Measurements from ENCODE around the gene SORCS2.
"Not testable (repeated sequence)": the region's sequence is repeated elsewhere in the genome, so short reads cannot be mapped to it uniquely, and the experiment has no call there.

The SORCS2 gene

GRCh38 chr4:7587433-7588405, 395.4 kb downstream of the SORCS2 start:
- DNase-seq (ENCODE audit: low read depth): no peak

- DNase-seq (ENCODE audit: low read depth): no peak
These were observed 397.9 kb downstream of the SORCS2 start for GRCh38 chr4:7590189-7590588.

GRCh38 chr4:7590899-7591298, 398.6 kb downstream of the SORCS2 start:
- no peak for DNase-seq (ENCODE audit: low read depth)

GRCh38 chr4:7591409-7592053, 399.2 kb downstream of the SORCS2 start:
- DNase-seq (ENCODE audit: low read depth): no peak

- DNase-seq (ENCODE audit: low read depth): no peak
These were observed 401.5 kb downstream of the SORCS2 start for GRCh38 chr4:7593646-7594412.

GRCh38 chr4:7595934-7596461, 403.7 kb downstream of the SORCS2 start:
- DNase-seq (ENCODE audit: low read depth): no peak

- DNase-seq (ENCODE audit: low read depth): no peak
These were observed 404.7 kb downstream of the SORCS2 start for GRCh38 chr4:7596918-7597606.

- no peak for DNase-seq (ENCODE audit: low read depth)
These were observed 406.8 kb downstream of the SORCS2 start for GRCh38 chr4:7598939-7599790.

GRCh38 chr4:7600247-7600646, 407.9 kb downstream of the SORCS2 start:
- DNase-seq (ENCODE audit: low read depth): no peak

GRCh38 chr4:7602166-7602565, 409.8 kb downstream of the SORCS2 start:
- not testable (repeated sequence) for DNase-seq (ENCODE audit: low read depth)

GRCh38 chr4:7607156-7607910, 415.0 kb downstream of the SORCS2 start:
- peak; percentile 24 for DNase-seq (ENCODE audit: low read depth)

- no peak for DNase-seq (ENCODE audit: low read depth)
These were observed 415.7 kb downstream of the SORCS2 start for GRCh38 chr4:7608046-7608445.

- no peak for DNase-seq (ENCODE audit: low read depth)
These were observed 417.0 kb downstream of the SORCS2 start for GRCh38 chr4:7609316-7609715.

- no peak for DNase-seq (ENCODE audit: low read depth)
These were observed 417.8 kb downstream of the SORCS2 start for GRCh38 chr4:7610022-7610670.

- DNase-seq (ENCODE audit: low read depth): no peak
These were observed 418.5 kb downstream of the SORCS2 start for GRCh38 chr4:7610841-7611240.

- no peak for DNase-seq (ENCODE audit: low read depth)
These were observed 420.1 kb downstream of the SORCS2 start for GRCh38 chr4:7612311-7612897.

- DNase-seq (ENCODE audit: low read depth): no peak
These were observed 422.1 kb downstream of the SORCS2 start for GRCh38 chr4:7614350-7614949.

- DNase-seq (ENCODE audit: low read depth): no peak
These were observed 423.9 kb downstream of the SORCS2 start for GRCh38 chr4:7616193-7616592.

GRCh38 chr4:7618361-7618760, 426.0 kb downstream of the SORCS2 start:
- DNase-seq (ENCODE audit: low read depth): no peak

Data from GM04504 (cell line).